AG10803 (cell line): Measurements from ENCODE around the gene NAPA.

ENCODE experiments used
- DNase-seq: peaks from one replicate; pipeline ENCODE4 v3.0.0; 2010; ENCODE audit warnings: low read depth
- H3K4me3 ChIP-seq: 2 replicates; pipeline ENCODE4 v1.5.1; 2011; ENCODE audit warnings: mild to moderate bottlenecking, low read length, control low read depth
- CTCF ChIP-seq: conservative IDR thresholded peaks from 2 replicates; pipeline ENCODE4 v1.5.1; 2011; ENCODE audit warnings: mild to moderate bottlenecking, low read length, control low read depth, inconsistent platforms

NAPA gene

DNA sequence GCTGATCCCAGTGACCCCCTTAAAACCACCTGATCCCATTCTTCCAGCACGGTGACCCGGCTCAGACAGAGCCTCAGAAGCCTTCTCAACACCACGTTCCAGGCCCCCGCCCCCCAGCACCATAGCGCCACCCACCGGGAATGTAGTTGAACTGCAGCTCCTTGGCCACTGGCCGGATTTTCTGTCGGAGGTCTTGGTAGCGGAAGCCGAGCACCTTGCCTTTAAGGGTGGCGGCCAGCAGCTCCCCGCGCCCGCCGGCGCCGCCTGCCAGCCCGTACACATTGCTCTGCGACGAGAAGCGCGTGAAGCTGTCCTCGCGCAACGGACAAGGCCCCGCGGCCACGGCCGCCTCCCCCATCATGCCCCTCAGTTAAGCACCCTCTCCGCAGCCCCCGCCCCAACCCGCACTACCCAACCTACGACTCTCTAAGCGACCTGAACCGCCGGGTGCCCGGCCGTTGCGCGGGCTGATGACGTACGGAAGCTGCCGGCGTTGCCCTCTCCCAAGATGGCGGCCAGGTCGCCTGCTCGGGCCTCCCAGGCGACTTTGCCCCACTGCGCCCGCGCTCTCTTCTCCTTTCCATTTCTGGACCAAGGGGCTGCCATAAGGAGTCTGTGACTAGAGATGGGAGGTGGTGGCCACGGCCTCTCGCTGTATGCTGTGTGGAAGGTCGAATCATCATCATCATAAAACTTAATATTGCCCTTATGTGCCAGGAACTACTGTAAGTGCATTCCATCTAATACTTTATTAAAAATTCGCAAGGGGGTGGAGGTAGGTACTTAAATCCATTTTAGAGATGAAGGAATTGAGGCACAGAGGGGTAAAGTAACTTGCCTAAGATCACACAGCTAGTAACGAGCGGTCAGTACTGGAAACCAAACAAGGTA is 30.8 kb downstream of the NAPA start, which contains the start of gene KPTN:
KPTN (minus strand) TSS at position 420 of the 891 bp plus-strand sequence; CDS start at position 361, 59 bp downstream.
- H3K4me3 ChIP-seq = peak within 1 kb of the TSS; percentile 78
- TF ChIP-seq CTCF = peak; percentile 89
- peak; percentile 89 for DNase-seq

- peak overlapping the region; percentile 78 for H3K4me3 ChIP-seq
- no peak for TF ChIP-seq CTCF
- no peak for DNase-seq
Observed at GRCh38 chr19:47483200-47483599, 31.7 kb downstream of the NAPA start.

DNA sequence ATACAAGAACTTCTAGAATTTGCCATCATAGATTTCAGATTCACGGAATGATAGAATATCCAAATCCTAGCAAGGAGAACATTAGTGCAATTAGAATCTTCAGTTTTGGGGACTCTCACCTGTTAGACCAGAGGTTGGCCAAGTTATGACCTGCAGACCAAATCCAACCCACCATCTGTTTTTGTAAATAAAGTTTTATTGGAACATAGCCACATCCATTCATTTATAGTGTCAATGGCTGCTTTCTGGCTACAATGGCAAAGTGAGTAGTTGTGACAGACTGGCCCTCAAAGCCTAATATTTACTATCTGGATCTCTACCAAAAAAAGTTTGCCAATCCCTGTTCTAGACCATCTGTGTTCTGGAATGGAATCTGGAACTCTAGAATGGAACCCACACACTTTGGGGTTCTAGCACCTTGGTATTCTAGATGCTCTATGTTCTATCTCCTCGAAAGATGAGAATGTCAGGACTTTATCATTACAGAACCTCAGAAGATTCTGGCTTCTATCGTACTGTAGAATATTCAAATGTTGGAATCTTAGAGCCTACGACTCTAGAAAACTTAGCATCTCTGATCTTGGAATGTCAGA is 33.3 kb downstream of the NAPA start:
- no peak for TF ChIP-seq CTCF
- H3K4me3 ChIP-seq = no peak overlapping the region
- DNase-seq = no peak

DNA sequence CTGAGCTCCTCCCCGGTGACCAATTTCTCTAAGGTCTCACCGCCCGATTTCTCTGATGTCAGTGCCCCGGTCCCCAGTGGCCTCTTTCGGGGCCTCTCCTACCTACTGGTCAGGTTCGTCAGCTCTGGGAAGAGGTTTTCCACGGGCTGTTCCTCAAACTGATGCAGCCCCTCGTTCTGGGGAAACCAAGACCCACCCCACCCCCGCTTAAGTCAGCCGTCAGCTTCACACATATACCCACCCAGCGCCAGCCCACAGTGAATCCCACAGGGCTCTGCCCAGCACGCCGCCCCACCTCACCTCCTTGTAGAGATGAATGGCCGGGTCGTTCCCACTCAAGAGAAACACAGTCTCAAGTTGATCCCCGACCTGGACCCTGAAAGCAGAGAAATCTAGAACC is 34.2 kb downstream of the NAPA start:
- TF ChIP-seq CTCF = no peak
- H3K4me3 ChIP-seq = no peak overlapping the region
- no peak for DNase-seq

- no peak for DNase-seq
- no peak overlapping the region for H3K4me3 ChIP-seq
- TF ChIP-seq CTCF = no peak
Observed at GRCh38 chr19:47479701-47480503, 35.0 kb downstream of the NAPA start.

DNA sequence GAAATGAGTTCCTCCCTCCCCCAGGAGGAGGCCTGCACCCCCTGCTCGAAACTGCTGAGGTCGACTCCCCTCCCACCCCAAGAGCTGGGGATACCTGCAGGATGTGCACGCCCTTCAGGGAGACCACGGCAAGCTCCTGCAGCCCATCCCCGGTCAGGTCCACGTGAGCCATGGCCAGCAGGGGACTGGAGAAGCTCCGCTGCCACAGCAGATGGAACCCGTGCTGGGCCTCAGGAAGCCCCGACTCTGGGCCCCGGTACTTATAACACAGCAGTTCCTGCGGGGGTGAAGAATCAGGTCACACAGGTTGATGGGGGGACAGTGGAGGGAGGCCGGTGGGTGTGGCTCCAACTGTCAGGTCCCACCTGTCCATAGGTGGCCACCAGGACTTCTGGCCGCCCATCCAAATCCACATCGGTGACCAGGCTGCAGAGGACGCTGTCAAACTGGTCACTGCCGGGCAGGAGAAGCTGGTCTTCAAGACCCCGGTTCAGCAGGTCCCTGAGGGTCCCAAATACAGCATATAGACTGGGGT is 38.4 kb downstream of the NAPA start:
- DNase-seq = no peak
- no peak overlapping the region for H3K4me3 ChIP-seq
- no peak for TF ChIP-seq CTCF
